IMR-90 (cell line): Measurements from ENCODE around the gene PLSCR2.

Source experiments
- CEBPB ChIP-seq: IDR thresholded peaks from 2 replicates; pipeline ENCODE4 v1.6.1; 2012; ENCODE audit warnings: low read depth, low read length, improper control_type of control experiment
- POLR2A ChIP-seq: IDR thresholded peaks from 2 replicates; pipeline ENCODE4 v1.6.1; 2012; ENCODE audit warnings: mild to moderate bottlenecking, low read depth, low read length
- RAD21 ChIP-seq: IDR thresholded peaks from 2 replicates; pipeline ENCODE4 v1.6.1; 2012; ENCODE audit warnings: low read length, improper control_type of control experiment
- SMC3 ChIP-seq: fragments of 150-350 bp; IDR thresholded peaks from 2 replicates; pipeline ENCODE4 v1.6.1; 2016; ENCODE audit warnings: low read depth, mild to moderate bottlenecking, antibody characterized with exemption, low read length, moderate library complexity
- USF2 ChIP-seq: fragments of 150-350 bp; IDR thresholded peaks from 2 replicates; pipeline ENCODE4 v1.6.1; 2017; ENCODE audit warnings: mild to moderate bottlenecking, antibody characterized with exemption, low read length, low read depth
- TF ChIP-seq, protein P1 (sequence below): conservative IDR thresholded peaks from 2 replicates; pipeline ENCODE4 v1.5.1; 2012; ENCODE audit warnings: mild to moderate bottlenecking, low read depth, low read length, improper control_type of control experiment

DNA sequence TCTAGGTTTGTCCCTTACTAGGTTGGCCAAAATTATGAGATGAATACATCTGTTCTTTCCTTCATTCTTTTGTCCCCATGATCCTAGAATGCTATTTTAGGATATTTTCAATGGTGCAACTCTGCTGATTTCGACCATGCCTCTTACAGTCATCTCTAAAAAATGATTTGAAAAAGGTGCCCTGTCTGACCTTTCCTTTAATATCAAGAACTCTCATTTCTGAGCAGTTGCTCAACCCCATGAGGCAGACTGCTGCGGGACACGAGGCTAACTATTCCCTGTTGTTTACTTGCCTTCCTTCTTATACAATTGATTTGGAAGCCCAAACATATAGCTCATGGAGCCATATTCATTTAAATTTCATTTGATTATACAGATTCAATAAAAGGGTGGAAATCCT lies 14.6 kb downstream of the PLSCR2 start:
- TF ChIP-seq SMC3 (no peak), USF2 (no peak), POLR2A (no peak), CEBPB (no peak), RAD21 (no peak)
- TF ChIP-seq, protein P1, sequence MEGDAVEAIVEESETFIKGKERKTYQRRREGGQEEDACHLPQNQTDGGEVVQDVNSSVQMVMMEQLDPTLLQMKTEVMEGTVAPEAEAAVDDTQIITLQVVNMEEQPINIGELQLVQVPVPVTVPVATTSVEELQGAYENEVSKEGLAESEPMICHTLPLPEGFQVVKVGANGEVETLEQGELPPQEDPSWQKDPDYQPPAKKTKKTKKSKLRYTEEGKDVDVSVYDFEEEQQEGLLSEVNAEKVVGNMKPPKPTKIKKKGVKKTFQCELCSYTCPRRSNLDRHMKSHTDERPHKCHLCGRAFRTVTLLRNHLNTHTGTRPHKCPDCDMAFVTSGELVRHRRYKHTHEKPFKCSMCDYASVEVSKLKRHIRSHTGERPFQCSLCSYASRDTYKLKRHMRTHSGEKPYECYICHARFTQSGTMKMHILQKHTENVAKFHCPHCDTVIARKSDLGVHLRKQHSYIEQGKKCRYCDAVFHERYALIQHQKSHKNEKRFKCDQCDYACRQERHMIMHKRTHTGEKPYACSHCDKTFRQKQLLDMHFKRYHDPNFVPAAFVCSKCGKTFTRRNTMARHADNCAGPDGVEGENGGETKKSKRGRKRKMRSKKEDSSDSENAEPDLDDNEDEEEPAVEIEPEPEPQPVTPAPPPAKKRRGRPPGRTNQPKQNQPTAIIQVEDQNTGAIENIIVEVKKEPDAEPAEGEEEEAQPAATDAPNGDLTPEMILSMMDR: no peak
